GM19468 (cell line): Measurements from ENCODE around the gene CCDC148.
"Not testable (repeated sequence)": the region's sequence is repeated elsewhere in the genome, so short reads cannot be mapped to it uniquely, and the experiment has no call there.

Experiments
- ATAC-seq: cut with Tn5 transposase; IDR thresholded peaks from one replicate; pipeline ENCODE4 v1.9.1; 2021; ENCODE audit warnings: mild to moderate bottlenecking, moderate library complexity, moderate number of reproducible peaks; ENCODE audit not compliant: unreplicated experiment; ENCODE audit errors: extremely low read depth

CCDC148 gene

GRCh38 chr2:158443606-158444005, 12.9 kb downstream of the CCDC148 start:
- no peak for ATAC-seq

DNA sequence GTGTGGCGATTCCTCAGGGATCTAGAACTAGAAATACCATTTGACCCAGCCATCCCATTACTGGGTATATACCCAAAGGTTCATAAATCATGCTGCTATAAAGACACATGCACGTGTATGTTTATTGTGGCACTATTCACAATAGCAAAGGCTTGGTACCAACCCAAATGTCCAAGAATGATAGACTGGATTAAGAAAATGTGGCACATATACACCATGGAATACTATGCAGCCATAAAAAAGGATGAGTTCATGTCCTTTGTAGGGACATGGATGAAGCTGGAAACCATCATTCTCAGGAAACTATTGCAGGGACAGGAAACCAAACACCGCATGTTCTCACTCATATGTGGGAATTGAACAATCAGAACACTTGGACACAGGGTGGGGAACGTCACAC, 17.5 kb downstream of the CCDC148 start:
- not testable (repeated sequence) for ATAC-seq

- not testable (repeated sequence) for ATAC-seq
Measured at GRCh38 chr2:158433716-158434115, 22.8 kb downstream of the CCDC148 start.

DNA sequence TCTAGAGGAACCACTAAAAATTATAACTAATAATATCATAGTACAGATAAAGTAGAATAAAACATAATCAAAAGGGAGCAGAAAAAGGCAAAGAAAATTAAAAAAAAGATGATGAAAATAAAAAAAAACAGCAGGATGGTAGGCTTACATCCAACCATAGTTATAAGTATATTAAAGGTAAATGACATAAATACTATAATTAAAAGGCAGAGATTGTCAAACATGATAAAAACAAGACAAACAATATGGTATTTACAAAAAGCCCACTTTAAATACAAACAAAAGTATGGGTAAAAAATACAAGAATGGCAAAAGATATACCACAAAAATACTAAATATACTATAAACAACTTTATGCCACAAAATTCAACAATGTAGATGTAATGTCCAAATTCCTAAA, 24.4 kb downstream of the CCDC148 start:
- ATAC-seq = no peak

- ATAC-seq = no peak
Measured at GRCh38 chr2:158414538-158414937, 42.0 kb downstream of the CCDC148 start.

GRCh38 chr2:158413581-158413980, 43.0 kb downstream of the CCDC148 start:
- no peak for ATAC-seq

DNA sequence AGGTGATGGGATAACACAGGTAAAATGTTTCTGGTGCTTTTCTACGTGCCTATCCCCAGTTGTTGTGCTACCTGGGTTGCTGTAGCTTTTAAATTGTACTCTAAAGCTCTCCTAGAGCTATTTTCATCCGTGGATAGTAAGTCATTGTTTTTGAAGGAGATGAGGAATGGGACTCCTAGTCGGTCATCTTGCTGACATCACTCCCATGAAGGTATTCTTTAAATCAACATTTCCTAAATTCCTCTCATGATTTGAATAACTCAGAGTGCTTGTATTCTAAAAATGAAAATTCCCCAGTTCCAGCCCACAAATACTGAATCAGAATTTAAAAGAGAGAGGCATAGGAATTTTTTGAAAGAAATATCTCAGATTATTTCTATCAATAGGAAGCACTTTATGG, 44.3 kb downstream of the CCDC148 start:
- ATAC-seq = no peak

DNA sequence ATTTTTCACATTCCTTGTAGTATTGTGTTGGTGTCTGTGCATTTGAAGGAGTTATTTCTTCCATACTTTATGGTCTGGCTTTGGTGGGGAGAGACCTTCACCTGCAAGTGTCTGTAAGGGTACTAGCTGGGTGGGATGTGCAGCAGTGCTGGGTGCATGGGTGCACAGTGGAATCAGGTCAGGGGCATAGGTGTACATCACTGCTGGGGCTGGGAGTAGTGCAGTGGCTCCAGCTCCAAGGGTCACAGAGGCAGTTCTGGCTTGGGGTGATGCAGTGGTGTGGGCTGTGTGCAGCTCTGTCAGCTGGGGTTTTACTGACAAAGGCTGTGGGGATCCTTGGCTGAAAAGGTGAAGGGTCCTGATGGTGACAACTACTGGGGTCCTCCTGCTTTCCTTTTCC, 44.8 kb downstream of the CCDC148 start:
- ATAC-seq = no peak

DNA sequence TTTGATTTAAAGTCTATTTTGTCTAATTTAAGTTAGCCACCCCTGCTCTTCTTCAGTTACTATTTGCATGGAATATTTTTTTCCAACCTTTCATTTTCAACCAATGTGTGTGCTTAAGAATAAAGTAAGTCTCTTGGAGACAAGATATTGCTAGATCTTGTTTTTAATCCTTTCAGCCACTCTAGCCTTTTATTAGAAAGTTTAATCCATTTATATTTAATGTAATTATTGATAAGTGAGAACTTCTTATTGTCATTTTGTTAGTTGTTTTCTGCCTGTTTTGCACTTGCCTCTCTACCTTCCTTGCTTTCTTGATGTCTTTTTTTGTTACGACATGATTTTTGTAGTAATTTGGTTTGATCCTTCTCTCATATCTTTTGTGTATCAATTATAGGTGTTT, 46.4 kb downstream of the CCDC148 start:
- no peak for ATAC-seq

DNA sequence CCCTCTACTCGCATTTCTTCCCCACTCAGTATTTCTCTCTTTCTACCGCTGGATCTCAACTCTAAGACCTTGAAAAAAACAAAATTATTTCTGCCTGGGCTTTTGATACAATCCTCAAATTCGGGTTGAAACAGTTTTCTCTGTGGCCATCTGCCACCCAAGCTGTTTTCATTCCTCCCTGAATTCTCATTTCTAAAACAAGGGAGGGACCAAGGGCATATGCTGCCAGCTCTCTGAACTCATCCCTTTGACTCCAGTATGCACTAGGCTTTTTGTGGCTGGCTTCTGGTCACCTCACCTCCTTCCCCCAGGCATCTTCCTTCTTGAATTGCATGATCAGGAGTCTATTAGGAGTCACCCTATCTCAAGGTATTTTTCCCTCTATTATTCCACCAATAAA, 49.5 kb downstream of the CCDC148 start:
- ATAC-seq = no peak

GRCh38 chr2:158405341-158405740, 51.2 kb downstream of the CCDC148 start:
- no peak for ATAC-seq

DNA sequence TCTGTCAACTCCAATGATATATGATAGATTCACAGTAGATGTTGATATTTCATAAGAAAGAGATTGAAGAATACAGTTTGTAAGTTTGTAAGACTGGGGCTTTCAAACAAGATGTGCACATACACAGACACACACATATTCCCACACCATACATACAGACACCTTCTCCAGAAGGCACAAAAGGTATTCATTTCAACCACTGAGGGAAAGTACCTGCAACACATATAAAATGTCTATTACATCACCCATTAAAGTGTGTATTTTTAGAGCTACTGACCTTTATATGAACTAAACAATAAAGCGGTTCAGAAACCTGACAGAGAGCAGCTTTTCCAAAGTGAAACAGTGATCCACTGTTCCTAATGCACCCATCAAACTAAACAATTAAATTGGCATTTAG, 53.3 kb downstream of the CCDC148 start:
- ATAC-seq = no peak

DNA sequence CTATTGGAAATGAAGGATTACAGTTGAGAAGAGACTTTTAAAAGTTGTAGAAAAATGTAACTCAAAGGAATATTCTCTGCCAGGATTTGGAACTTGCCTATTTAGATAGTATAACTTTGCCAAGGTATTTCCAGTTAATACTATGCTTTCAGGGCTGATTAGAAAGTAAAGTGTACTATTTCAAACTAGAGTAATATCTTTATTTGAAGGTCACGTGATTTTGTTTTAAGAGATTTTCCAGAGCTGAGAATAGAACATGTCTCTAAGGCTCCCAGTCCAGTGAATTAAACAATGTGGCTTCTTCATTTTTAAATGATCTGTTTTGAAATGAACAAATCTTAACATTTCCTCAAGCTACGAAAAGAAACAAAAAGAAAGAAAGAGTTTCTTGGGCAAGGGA, 53.9 kb downstream of the CCDC148 start:
- no peak for ATAC-seq

DNA sequence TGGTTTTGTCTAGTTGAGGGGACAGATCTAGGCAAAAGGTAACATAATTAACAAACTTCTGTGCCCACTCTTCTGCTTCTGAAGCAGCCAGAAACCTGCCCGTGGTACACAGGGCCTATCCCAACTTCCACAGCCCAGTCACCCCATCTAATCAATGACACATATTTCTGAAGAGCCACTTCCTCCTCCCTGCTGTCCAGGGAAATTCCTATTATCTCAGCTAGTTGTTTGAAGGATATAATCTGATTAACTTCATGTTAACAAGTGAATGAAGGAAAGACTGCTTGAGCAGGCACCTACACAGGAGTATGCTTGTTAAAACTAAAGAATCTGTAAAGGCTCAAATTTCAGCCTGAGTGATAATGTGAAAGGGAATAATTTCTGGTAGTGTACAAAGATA, 61.4 kb downstream of the CCDC148 start:
- no peak for ATAC-seq

- ATAC-seq = no peak
Measured at GRCh38 chr2:158394453-158394852, 62.1 kb downstream of the CCDC148 start.

DNA sequence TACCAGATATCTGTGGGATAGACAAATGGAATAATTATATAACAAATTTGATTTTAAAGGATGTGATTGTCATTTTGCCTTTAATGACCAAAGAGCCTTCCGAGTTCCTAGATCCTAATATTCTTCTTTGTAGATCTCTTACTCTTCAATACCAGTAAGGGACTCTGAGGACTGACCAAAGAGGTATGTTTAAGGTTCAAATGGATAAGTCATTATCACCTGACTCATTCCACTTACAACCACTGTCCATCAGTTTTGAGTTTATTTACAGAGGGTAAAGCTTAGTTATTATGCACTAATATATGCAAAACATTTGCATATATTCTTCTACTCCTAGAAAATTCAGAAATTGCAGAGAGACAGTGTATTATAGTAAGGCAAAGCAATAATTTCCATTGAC, 62.7 kb downstream of the CCDC148 start:
- no peak for ATAC-seq

GRCh38 chr2:158392687-158393086, 63.9 kb downstream of the CCDC148 start:
- no peak for ATAC-seq

DNA sequence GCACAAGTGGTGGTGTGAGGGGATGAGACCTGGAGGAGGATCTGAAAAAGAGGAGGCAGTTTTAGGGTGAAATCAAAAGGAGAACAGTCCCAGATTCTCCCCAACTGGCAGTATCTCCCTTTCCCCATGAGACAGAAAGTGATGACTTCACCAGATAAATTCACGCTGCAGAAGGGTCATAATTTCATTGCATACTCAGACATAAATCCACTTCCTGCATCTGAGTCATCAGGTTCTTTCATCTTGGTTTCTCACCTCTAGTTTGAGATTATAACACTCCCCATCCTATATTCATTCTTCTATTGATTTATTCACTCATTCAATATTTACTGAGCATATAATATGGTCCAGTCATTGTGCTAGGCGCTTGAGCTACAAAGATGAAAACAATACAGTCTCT, 64.7 kb downstream of the CCDC148 start:
- ATAC-seq = no peak

DNA sequence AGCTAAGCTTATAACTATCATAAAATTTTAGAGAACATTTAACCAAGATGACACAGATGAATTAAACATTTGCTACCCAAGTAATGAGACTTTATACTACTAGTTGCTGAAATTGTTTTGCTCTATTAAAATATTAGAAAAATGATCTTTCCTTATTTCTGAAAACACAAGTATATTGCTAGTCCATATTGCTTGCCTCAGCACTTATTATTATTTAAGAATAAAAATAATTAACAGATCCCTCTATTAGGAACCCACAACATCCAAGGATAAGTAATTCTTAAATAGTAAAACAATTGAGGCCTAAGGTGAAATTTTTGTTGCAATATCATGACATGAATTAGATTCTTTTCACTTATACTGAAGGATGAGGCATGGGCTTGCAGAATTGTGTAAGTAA, 65.2 kb downstream of the CCDC148 start:
- no peak for ATAC-seq

- ATAC-seq = no peak
Measured at GRCh38 chr2:158388159-158388558, 68.4 kb downstream of the CCDC148 start.

GRCh38 chr2:158385646-158386045, 70.9 kb downstream of the CCDC148 start:
- ATAC-seq = no peak

- no peak for ATAC-seq
Measured at GRCh38 chr2:158381978-158382377, 74.6 kb downstream of the CCDC148 start.

DNA sequence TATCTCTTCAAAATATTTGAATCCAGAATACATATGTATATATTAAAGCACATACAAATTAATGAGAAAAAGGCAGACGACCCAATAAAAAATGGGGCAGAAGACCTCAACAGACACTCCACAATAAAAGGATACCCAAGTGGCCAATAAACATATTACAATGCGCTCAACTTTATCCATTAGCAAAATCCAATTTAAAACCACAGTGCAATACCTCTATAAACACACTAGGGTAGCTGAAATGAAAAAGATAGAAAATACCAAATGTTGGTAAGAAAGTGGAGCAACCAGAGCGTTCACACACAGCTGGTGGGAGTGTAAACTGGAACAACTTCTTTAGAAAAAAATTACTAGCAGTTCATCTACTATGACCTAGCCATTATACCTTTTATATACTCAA, 75.3 kb downstream of the CCDC148 start:
- ATAC-seq = no peak
